HG03354 (cell line): Measurements from ENCODE around the gene SERTM1.

Experiments used
- ATAC-seq: cut with Tn5 transposase; IDR thresholded peaks from one replicate; pipeline ENCODE4 v1.9.1; 2021; ENCODE audit warnings: mild to moderate bottlenecking; ENCODE audit not compliant: unreplicated experiment, poor library complexity, severe bottlenecking

Gene SERTM1

GRCh38 chr13:36673838-36674326 is at the start of gene SERTM1:
SERTM1 (plus strand) TSS chr13:36674020; CDS start chr13:36695079, 21,059 bp downstream.
- ATAC-seq, result no peak

GRCh38 chr13:36628377-36629056 is 45.3 kb upstream of the SERTM1 start:
- ATAC-seq, result no peak

- no peak for ATAC-seq
These were observed 44.8 kb upstream of the SERTM1 start for GRCh38 chr13:36629057-36629385.

GRCh38 chr13:36630181-36630803 is 43.5 kb upstream of the SERTM1 start:
- no peak for ATAC-seq

DNA sequence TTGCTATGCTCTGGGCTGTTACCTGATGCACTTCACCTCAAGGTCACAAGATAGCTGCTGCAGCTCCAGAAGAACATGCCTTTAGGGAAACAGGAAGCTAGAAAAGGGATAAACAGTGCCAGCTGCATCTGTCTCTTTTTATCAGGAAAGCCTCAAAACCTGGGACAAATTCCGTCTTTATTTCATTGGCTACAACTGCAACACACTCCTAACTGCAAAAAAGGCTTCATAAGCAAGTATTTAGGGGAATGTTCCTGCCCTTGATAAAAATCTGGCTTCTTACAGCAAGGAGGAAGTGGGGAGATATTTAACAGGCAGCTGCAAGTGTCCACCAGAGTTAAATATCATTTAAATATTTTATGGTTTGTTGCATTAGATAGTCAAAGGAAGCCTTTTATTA is 34.2 kb upstream of the SERTM1 start:
- no peak for ATAC-seq

GRCh38 chr13:36650611-36651010 is 23.2 kb upstream of the SERTM1 start:
- ATAC-seq, result no peak

DNA sequence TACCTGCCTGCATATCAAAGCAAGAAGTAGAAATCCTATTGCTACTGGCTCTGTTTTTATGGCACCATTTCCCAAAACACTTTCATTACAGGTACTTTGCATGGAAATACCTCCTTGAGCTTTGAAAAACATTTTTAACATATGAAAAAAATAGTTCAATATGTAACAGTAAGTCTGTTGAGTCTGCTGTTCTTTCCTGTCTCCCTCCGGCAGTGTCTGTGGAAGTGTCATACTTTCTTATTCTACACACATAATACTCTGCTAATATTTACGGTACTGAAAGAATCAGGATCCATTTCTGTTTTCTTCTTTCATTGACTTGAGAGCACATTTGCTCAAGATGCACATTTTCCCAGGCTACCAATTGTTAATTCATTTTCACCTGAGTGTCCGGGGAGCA is 8.2 kb upstream of the SERTM1 start:
- no peak for ATAC-seq

DNA sequence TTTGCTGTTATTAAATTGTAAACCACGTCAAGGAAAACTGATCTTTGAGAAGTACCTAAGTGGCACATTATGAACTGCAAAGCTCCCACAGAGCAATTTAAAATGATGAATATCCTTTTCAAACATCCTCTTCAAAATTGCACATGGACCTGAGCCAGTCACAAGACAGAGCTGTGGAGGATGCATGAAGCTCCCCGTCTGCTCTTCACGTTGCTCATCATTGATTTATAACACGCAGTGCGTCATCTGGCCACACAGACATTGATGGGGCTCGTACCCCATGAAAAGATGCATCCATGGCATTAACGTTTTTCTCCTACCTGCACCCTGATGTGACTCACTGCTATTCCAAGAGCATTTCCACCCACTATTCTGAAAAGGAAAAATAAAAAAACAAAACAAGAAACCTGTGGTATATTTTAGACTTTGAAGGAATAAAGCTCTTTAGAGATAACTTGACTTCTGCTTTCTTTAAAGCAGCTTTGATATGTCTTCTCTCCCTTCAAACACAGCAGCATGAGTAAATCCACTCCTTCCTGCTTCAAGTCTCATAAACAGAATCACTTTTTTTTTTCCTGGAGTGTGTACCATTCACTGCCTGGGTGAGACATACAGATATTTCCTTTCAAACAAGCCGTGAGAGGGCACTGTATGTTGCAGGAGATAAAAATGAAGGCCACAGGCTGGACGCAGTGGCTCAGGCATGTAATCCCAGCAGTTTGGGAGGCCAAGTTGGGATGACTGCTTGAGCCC is 7.2 kb upstream of the SERTM1 start:
- no peak for ATAC-seq

GRCh38 chr13:36668316-36668715 is 5.5 kb upstream of the SERTM1 start:
- no peak for ATAC-seq

DNA sequence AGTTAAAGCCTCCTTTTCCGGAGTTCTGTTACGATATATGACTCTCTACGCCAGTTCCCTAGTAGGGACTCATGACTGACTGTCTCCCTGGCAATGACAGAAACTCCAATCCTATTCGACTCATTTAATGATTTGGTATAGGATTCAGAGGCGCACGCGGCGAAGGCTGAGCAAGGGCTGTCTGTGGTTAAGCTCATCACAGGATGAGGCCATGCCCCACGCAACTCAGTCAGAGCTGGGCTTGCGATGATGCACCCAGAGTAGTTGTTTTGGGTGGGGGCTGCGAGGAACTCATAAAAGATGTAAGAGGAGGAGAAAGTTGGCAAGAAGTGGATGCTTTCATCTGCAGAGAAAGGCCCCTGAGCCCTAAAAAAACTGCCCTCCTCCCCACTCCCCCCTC is 468 bp upstream of the SERTM1 start:
- ATAC-seq, result no peak

DNA sequence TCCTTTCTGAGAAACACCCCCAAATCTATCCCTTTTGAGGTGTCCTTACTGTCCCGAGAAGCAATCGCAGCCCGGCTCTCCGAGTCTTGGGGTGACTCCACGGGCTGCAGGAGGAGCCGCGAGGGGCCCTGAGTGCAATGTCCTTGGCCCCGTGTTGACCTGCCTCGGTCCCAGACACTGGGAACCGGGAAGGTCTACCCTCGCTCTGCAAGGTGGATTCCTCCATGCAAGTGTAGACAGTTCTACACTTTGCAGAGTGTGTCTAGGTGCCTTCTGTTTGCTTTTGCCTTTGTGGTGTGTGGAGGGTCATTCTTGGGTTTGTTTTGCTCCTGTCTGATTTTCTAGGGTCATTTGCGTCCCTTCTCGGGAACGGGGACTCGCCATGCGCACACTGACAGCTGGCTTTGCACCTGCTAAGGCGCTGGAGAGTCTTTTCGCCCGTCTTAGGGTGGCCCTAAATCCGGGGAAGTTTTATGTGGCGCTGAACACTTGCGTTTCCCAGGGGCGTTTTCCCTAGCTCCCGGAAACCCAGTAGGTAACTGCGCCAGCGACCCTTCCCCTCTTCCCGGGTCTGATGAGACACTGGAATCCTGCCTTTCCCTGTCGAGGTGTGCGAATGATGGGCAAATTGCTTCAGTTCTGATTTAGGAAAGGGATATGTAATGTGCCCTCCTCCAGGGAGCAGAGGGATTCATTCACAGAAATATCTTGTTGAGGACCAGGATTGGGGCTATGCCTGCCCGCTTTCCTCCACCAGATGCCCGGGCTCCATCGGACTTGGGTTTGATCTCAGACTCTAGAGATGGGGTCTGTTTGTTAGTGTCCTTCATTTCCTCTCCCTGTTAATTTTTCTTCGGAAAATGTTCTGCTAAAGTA is 755 bp downstream of the SERTM1 start:
- no peak for ATAC-seq

GRCh38 chr13:36675213-36675536 is 1.4 kb downstream of the SERTM1 start:
- ATAC-seq, result no peak

- no peak for ATAC-seq
These were observed 7.1 kb downstream of the SERTM1 start for GRCh38 chr13:36680913-36681312.

DNA sequence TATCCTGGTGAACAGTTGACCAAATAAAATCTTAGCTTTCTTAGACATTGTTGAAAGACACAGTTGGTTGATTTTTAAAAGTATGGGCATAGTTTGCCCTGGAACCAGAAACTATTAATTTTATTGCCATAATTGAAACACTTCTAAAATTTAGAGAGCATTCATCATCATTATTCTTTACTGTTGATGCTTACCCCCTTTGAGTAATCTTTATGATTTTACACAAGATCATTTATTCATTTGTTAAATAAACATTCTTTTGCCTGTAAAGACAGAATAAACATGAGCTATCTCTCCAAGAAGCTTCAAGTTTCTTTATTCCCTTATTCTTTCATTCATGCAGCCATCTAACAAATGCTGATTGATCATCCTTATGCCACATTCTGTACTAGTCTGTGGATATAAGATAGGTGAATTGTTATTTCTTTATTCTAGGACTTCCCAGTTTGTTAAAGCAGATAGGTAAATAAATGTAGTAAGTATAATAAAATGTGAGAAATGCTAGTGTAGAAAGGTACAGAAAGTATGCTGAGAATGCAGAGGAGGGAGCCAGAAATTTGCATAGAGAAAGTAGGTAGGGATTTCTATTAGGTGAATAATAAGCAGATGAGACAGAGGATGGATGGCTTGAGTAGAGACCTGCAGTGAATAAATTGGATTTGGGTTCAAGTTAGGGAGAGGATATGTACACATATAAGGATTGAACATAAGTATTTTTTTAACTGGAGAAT is 8.2 kb downstream of the SERTM1 start:
- ATAC-seq, result no peak

DNA sequence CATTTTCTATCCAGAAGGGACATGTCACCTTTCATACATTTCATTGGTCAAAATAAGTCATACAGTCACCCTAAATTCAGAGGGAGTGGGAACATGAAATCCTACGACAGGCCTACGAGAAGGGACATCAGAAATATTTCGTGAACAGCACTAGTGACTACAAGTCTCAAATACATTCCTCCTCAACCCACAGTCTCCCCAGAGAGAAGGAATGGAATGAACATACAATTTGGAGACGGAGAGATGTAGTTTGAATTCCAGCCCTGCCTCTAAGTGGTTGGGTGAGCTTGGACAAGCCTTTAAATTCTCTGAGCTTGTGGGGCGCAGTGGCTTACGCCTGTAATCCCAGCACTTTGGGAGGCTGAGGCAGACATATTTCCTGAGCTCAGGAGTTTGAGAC is 9.9 kb downstream of the SERTM1 start:
- no peak for ATAC-seq

GRCh38 chr13:36685927-36686326 is 12.1 kb downstream of the SERTM1 start:
- ATAC-seq, result no peak

- ATAC-seq, result no peak
These were observed 22.7 kb downstream of the SERTM1 start for GRCh38 chr13:36696410-36697010.

GRCh38 chr13:36700170-36700569 is 26.4 kb downstream of the SERTM1 start:
- no peak for ATAC-seq

DNA sequence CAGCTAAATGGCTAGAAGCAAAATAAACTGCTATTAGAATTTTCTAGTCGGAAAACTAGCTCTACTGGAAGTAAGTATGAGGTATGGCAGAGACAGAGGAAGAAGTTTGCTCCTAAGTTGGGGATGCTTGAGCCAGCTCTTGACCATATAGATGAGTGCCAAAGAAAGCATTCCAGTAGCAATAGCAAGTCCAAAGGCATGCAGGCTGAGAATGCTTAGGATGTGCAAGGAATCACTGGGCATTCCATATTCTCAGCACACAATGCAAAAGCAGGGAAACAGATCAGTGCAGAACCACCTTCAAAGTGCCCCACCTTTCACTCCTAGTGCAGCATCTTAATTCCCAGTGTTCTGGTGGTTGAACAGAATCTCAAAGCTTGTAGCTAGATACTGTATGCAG is 32.9 kb downstream of the SERTM1 start:
- no peak for ATAC-seq
